OCI-LY7 (cell line): ENCODE results near the gene CCSER2.

Experiments
- CTCF ChIP-seq: fragments of 200-600 bp; sonication (generic); conservative IDR thresholded peaks from 2 replicates; pipeline ENCODE4 v1.5.1; 2014; ENCODE audit warnings: mild to moderate bottlenecking, antibody characterized with exemption, low read length, moderate library complexity, mixed read lengths
- EZH2phosphoT487 ChIP-seq: fragments of 200-600 bp; sonication (generic); IDR thresholded peaks from 2 replicates; pipeline ENCODE4 v1.6.1; 2018; ENCODE audit warnings: low read depth, borderline replicate concordance, mild to moderate bottlenecking, mixed run types, antibody characterized with exemption, low read length, moderate library complexity, mixed read lengths

- TF ChIP-seq CTCF (no peak), EZH2phosphoT487 (no peak)
These were observed 165.0 kb downstream of the CCSER2 start for GRCh38 chr10:84493361-84493760.
